ENCODE results near the gene AURKB.

- no peak for TF ChIP-seq CTCF (conservative IDR thresholded peaks at IDR 0.05 in 1 of 2, IDR thresholded peaks at IDR 0.05 in 1 of 2; ENCODE audit: extremely low read depth in 1 of 2, insufficient read depth in 1 of 2, low read depth in 1 of 2, low read length in 2 of 2)
- no peak for TF ChIP-seq EZH2 (IDR thresholded peaks at IDR 0.05; ENCODE audit: borderline replicate concordance, low read length)
Measured at GRCh38 chr17:8222380-8222629, 11.9 kb upstream of the AURKB start.
